Measurements from ENCODE around the gene TMEM81. TPM values are rescaled to one million over a fixed set of nuclear protein-coding genes. Genes with fewer than 3 reads are reported as not detected.

Gene TMEM81
- total RNA-seq, 3 donors from 2014 or later (not counting 1 experiment from before 2014, with no cell fraction given) = 1.8 to 3.5 (median 2.5) TPM

DNA sequence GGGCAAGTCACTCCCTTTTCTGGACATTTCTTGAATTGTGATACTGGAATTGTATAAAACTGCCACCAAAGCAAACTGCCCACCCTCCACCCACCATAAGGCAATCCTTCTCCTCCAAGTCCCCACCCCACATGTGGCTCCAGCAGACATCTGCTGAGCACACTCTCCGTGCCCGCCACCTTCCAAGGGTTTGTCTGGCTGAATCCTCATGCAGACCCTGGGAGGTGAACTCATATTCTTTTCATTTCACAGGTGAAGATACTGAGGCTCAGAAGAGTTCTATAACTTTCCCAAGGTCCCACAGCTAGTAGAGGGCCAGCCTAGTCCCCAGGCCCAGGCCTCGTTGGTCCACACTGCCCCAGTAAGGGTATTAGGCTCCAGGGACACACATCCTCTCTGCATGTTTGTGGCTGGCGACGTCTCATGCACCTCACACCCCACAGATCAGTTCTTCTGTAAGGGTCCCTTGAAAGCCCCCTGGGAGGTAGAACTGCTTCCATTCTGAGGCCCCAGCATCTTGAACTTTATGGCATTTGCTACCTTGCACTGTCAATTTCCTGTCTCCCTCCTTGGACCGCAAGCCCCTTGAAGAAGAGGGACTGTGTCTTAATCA is 27.2 kb downstream of the TMEM81 start:
- TF ChIP-seq, protein P1, sequence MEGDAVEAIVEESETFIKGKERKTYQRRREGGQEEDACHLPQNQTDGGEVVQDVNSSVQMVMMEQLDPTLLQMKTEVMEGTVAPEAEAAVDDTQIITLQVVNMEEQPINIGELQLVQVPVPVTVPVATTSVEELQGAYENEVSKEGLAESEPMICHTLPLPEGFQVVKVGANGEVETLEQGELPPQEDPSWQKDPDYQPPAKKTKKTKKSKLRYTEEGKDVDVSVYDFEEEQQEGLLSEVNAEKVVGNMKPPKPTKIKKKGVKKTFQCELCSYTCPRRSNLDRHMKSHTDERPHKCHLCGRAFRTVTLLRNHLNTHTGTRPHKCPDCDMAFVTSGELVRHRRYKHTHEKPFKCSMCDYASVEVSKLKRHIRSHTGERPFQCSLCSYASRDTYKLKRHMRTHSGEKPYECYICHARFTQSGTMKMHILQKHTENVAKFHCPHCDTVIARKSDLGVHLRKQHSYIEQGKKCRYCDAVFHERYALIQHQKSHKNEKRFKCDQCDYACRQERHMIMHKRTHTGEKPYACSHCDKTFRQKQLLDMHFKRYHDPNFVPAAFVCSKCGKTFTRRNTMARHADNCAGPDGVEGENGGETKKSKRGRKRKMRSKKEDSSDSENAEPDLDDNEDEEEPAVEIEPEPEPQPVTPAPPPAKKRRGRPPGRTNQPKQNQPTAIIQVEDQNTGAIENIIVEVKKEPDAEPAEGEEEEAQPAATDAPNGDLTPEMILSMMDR (IDR thresholded peaks at IDR 0.05) = no peak
- no peak overlapping the region for H3K27ac Mint-ChIP-seq
- no peak overlapping the region for H3K27ac ChIP-seq (ENCODE audit: low read length)
- DNase-seq (no peak), ATAC-seq (no peak)
- H3K27me3 Mint-ChIP-seq (ENCODE audit: low read depth in 2 of 2) = no peaks in the 10 kb centered on the region
- WGBS (ENCODE audit: insufficient coverage) = 93% methylated on average over 6 of the region's 6 CpGs
- H3K9me3 Mint-ChIP-seq = no peaks in the 10 kb centered on the region
- no peaks in the 10 kb centered on the region for H3K9me3 ChIP-seq (ENCODE audit: control insufficient read depth, insufficient read depth, low read length)
- H3K4me1 Mint-ChIP-seq = no peaks in the 10 kb centered on the region
- no peaks in the 10 kb centered on the region for H3K27me3 ChIP-seq (ENCODE audit: control insufficient read depth, insufficient read depth, low read length)
- H3K4me3 ChIP-seq (ENCODE audit: low read length) = no peak overlapping the region
- no peaks in the 10 kb centered on the region for H3K36me3 Mint-ChIP-seq
- H3K36me3 ChIP-seq (ENCODE audit: control insufficient read depth, insufficient read depth, low read length) = no peaks in the 10 kb centered on the region
- intact Hi-C loops (cut with micrococcal nuclease) = no loop called here
- H3K4me1 ChIP-seq (ENCODE audit: control insufficient read depth, insufficient read depth, low read length) = peaks cover 6% of the 10 kb centered on the region
- no peak overlapping the region for H3K4me3 Mint-ChIP-seq

DNA sequence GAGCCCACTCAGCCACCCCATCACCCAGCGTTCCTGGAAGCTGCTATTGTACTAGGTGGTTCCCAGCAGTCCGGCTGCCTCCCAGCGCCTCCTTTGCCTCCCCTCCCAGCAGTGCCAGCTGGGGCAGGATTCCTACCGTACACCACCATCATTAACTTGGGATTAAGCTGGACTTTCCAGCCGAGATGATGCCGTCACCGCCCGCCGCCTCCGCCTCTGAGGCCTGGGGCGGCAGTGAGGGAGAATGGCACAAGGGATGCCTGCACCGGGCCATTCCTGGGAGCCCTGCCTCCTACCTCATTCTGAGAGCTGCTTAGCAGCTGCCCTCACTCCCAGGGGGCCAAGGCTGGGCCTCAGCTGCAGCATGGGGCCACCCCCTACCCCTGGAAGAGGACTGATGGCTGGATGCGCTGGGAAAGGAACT is 28.1 kb downstream of the TMEM81 start:
- no peak overlapping the region for H3K4me3 ChIP-seq (ENCODE audit: low read length)
- DNase-seq (no peak), ATAC-seq (no peak)
- no peaks in the 10 kb centered on the region for H3K9me3 ChIP-seq (ENCODE audit: control insufficient read depth, insufficient read depth, low read length)
- no peak overlapping the region for H3K27ac Mint-ChIP-seq
- TF ChIP-seq, protein P1 (IDR thresholded peaks at IDR 0.05) = no peak
- 89% methylated on average over 13 of the region's 13 CpGs for WGBS (ENCODE audit: insufficient coverage)
- H3K36me3 Mint-ChIP-seq = no peaks in the 10 kb centered on the region
- H3K27me3 ChIP-seq (ENCODE audit: control insufficient read depth, insufficient read depth, low read length) = no peaks in the 10 kb centered on the region
- no peaks in the 10 kb centered on the region for H3K4me1 ChIP-seq (ENCODE audit: control insufficient read depth, insufficient read depth, low read length)
- no peak overlapping the region for H3K27ac ChIP-seq (ENCODE audit: low read length)
- no peaks in the 10 kb centered on the region for H3K9me3 Mint-ChIP-seq
- H3K36me3 ChIP-seq (ENCODE audit: control insufficient read depth, insufficient read depth, low read length) = no peaks in the 10 kb centered on the region
- H3K27me3 Mint-ChIP-seq (ENCODE audit: low read depth in 2 of 2) = no peaks in the 10 kb centered on the region
- intact Hi-C loops (cut with micrococcal nuclease) = no loop called here
- H3K4me1 Mint-ChIP-seq = no peaks in the 10 kb centered on the region
- H3K4me3 Mint-ChIP-seq = no peak overlapping the region

DNA sequence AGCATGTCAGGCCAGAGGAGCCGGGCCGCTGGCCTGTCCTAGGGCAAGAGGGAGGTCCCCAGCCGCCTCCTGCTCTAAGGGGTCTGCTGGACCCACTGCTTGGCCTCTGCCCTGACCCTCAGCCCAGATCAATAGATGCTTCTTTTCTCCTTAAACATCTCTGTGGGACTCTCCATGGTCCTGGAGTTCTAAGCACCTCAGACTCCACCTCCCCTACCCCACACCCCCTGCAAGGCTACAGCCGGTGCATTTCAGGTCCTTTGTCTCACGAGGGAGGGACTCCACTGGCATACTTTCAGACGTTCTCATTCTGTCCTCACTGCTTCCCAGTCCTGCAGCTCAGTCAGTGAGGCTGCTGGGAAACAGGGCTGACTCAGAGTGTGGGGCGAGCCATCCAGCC is 30.2 kb downstream of the TMEM81 start:
- H3K4me1 ChIP-seq (ENCODE audit: control insufficient read depth, insufficient read depth, low read length) = no peaks in the 10 kb centered on the region
- no peak overlapping the region for H3K4me3 Mint-ChIP-seq
- no peak overlapping the region for H3K27ac ChIP-seq (ENCODE audit: low read length)
- TF ChIP-seq, protein P1 (IDR thresholded peaks at IDR 0.05) = no peak
- no peaks in the 10 kb centered on the region for H3K4me1 Mint-ChIP-seq
- no peaks in the 10 kb centered on the region for H3K27me3 ChIP-seq (ENCODE audit: control insufficient read depth, insufficient read depth, low read length)
- H3K4me3 ChIP-seq (ENCODE audit: low read length) = no peak overlapping the region
- DNase-seq (no peak), ATAC-seq (no peak)
- WGBS (ENCODE audit: insufficient coverage) = 78% methylated on average over 7 of the region's 7 CpGs
- no peaks in the 10 kb centered on the region for H3K9me3 Mint-ChIP-seq
- H3K36me3 Mint-ChIP-seq = no peaks in the 10 kb centered on the region
- intact Hi-C loops (cut with micrococcal nuclease) = no loop called here
- no peaks in the 10 kb centered on the region for H3K27me3 Mint-ChIP-seq (ENCODE audit: low read depth in 2 of 2)
- no peaks in the 10 kb centered on the region for H3K9me3 ChIP-seq (ENCODE audit: control insufficient read depth, insufficient read depth, low read length)
- H3K27ac Mint-ChIP-seq = no peak overlapping the region
- H3K36me3 ChIP-seq (ENCODE audit: control insufficient read depth, insufficient read depth, low read length) = no peaks in the 10 kb centered on the region

DNA sequence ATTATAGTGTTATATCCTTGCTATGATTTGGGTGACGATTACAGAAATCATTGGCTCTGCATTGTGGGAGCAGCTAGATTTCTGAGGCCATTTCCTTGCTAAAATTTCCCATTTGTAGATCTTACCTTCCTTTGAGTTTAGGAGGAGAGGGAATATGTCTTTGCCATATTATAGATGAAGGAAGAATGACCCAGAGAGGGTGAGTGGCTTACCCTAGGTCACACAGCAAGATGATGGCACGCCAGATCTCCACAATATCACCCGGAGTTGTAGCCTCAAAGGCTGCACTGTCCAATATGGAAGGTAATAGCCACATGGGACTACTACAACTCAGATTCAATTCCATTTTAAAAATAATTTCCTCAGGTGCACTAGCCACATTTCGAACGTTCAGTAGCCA is 31.0 kb downstream of the TMEM81 start:
- WGBS (ENCODE audit: insufficient coverage) = 85% methylated on average over 5 of the region's 5 CpGs
- H3K4me1 ChIP-seq (ENCODE audit: control insufficient read depth, insufficient read depth, low read length) = no peaks in the 10 kb centered on the region

More for the DNA sequence above, 31.0 kb downstream of the TMEM81 start:
- H3K27me3 ChIP-seq (ENCODE audit: control insufficient read depth, insufficient read depth, low read length) = no peaks in the 10 kb centered on the region
- DNase-seq (no peak), ATAC-seq (no peak)
- Mint-ChIP-seq H3K36me3 (no peaks in the 10 kb centered on the region), H3K27ac (no peak overlapping the region), H3K27me3 (ENCODE audit: low read depth in 2 of 2) (peaks cover 0 to 3% of the 10 kb centered on the region in 2 donors), H3K4me3 (no peak overlapping the region), H3K4me1 (no peaks in the 10 kb centered on the region), H3K9me3 (no peaks in the 10 kb centered on the region)
- H3K4me3 ChIP-seq (ENCODE audit: low read length) = no peak overlapping the region
- intact Hi-C loops (cut with micrococcal nuclease) = no loop called here
- TF ChIP-seq, protein P1 (IDR thresholded peaks at IDR 0.05) = no peak
- no peak overlapping the region for H3K27ac ChIP-seq (ENCODE audit: low read length)
- H3K9me3 ChIP-seq (ENCODE audit: control insufficient read depth, insufficient read depth, low read length) = no peaks in the 10 kb centered on the region
- H3K36me3 ChIP-seq (ENCODE audit: control insufficient read depth, insufficient read depth, low read length) = no peaks in the 10 kb centered on the region
